ENCODE results near the gene MICOS13. TPM values are rescaled to one million over a fixed set of nuclear protein-coding genes. Genes with fewer than 3 reads are reported as not detected.

The MICOS13 gene
- total and polyA plus RNA-seq, 7 experiments from 2014 or later = 26.1 to 109 (median 39.8) TPM

- Mint-ChIP-seq H3K27ac (no peak overlapping the region), H3K27me3 (no peaks in the 10 kb centered on the region), H3K9me3 (peaks cover 0 to 2% (median 0%) of the 10 kb centered on the region in 11 donors), H3K4me3 (no peak overlapping the region), H3K4me1 (peaks cover 0 to 9% (median 9%) of the 10 kb centered on the region in 7 donors), H3K36me3 (peaks cover 0 to 14% (median 3%) of the 10 kb centered on the region in 5 donors)
- no peak overlapping the region for H3K27ac ChIP-seq (ENCODE audit: low read depth, low read length)
- H3K4me3 ChIP-seq (ENCODE audit: low read length) = no peak overlapping the region
- intact Hi-C loops (cut with micrococcal nuclease) = no loop called here
- CTCF ChIA-PET = interaction anchor here (0.7 to 1.1 kb wide), 2 partner anchors 22 to 1874 kb away, joined by 3 to 5 read pairs; partner anchors contain the start of gene RPL36
- no peaks in the 10 kb centered on the region for H3K4me1 ChIP-seq (ENCODE audit: control insufficient read depth in 2 of 2, insufficient read depth in 2 of 2, low read length in 2 of 2)
- ATAC-seq (no peak), DNase-seq (no peak)
- no peaks in the 10 kb centered on the region for H3K9me3 ChIP-seq (ENCODE audit: control insufficient read depth in 2 of 3, low read length in 3 of 3)
- H3K36me3 ChIP-seq (ENCODE audit: control insufficient read depth in 2 of 3, insufficient read depth in 3 of 3, low read length in 3 of 3) = peaks cover 0 to 58% (median 12%) of the 10 kb centered on the region in 3 experiments
- no peaks in the 10 kb centered on the region for H3K27me3 ChIP-seq (ENCODE audit: control insufficient read depth in 2 of 2, insufficient read depth in 2 of 2, low read length in 2 of 2)
- POLR2A ChIA-PET = no interaction called here
Measured at GRCh38 chr19:5711713-5712161, 31.4 kb upstream of the MICOS13 start.

GRCh38 chr19:5711025-5711424 lies 30.7 kb upstream of the MICOS13 start:
- POLR2A ChIA-PET = no interaction called here
- peaks cover 0 to 65% (median 12%) of the 10 kb centered on the region in 3 experiments for H3K36me3 ChIP-seq (ENCODE audit: control insufficient read depth in 2 of 3, insufficient read depth in 3 of 3, low read length in 3 of 3)
- H3K4me1 Mint-ChIP-seq = peaks cover 0 to 7% (median 5%) of the 10 kb centered on the region in 7 donors

GRCh38 chr19:5707576-5708575 lies 27.6 kb upstream of the MICOS13 start:
- H3K4me3 Mint-ChIP-seq = no peak overlapping the region
- no peaks in the 10 kb centered on the region for H3K4me1 ChIP-seq (ENCODE audit: control insufficient read depth in 2 of 2, insufficient read depth in 2 of 2, low read length in 2 of 2)
- ChIA-PET POLR2A (interaction anchor here (1.1 to 1.2 kb wide), 3 partner anchors 11 to 21 kb away, joined by 3 to 5 read pairs (median 5); no protein-coding TSS in a partner anchor), CTCF (no interaction called here)
- peak overlapping the region in 1 of 9 donors; percentile 33 for H3K27ac Mint-ChIP-seq
- DNase-seq = no peak
- peaks cover 0 to 2% (median 0%) of the 10 kb centered on the region in 11 donors for H3K9me3 Mint-ChIP-seq
- no peaks in the 10 kb centered on the region for H3K27me3 ChIP-seq (ENCODE audit: control insufficient read depth in 2 of 2, insufficient read depth in 2 of 2, low read length in 2 of 2)
- ATAC-seq = peak; percentile 12
- no peak overlapping the region for H3K27ac ChIP-seq (ENCODE audit: low read depth, low read length)
- peaks cover 0 to 17% (median 4%) of the 10 kb centered on the region in 5 donors for H3K36me3 Mint-ChIP-seq
- H3K4me3 ChIP-seq (ENCODE audit: low read length) = no peak overlapping the region
- intact Hi-C loops (cut with micrococcal nuclease) = no loop called here
- no peaks in the 10 kb centered on the region for H3K4me1 Mint-ChIP-seq
- H3K36me3 ChIP-seq (ENCODE audit: control insufficient read depth in 2 of 3, insufficient read depth in 3 of 3, low read length in 3 of 3) = peaks cover 0 to 82% (median 14%) of the 10 kb centered on the region in 3 experiments
- no peaks in the 10 kb centered on the region for H3K9me3 ChIP-seq (ENCODE audit: control insufficient read depth in 2 of 3, low read length in 3 of 3)
- H3K27me3 Mint-ChIP-seq = no peaks in the 10 kb centered on the region

More at GRCh38 chr19:5711025-5711424, 30.7 kb upstream of the MICOS13 start:
- Mint-ChIP-seq H3K4me3 (no peak overlapping the region), H3K27ac (no peak overlapping the region), H3K9me3 (peaks cover 0 to 2% (median 0%) of the 10 kb centered on the region in 11 donors), H3K27me3 (no peaks in the 10 kb centered on the region), H3K36me3 (peaks cover 0 to 17% (median 3%) of the 10 kb centered on the region in 5 donors)
- no peaks in the 10 kb centered on the region for H3K27me3 ChIP-seq (ENCODE audit: control insufficient read depth in 2 of 2, insufficient read depth in 2 of 2, low read length in 2 of 2)
- H3K9me3 ChIP-seq (ENCODE audit: control insufficient read depth in 2 of 3, low read length in 3 of 3) = no peaks in the 10 kb centered on the region
- H3K4me1 ChIP-seq (ENCODE audit: control insufficient read depth in 2 of 2, insufficient read depth in 2 of 2, low read length in 2 of 2) = no peaks in the 10 kb centered on the region
- ATAC-seq = no peak
- H3K27ac ChIP-seq (ENCODE audit: low read depth, low read length) = no peak overlapping the region
- intact Hi-C loops (cut with micrococcal nuclease) = no loop called here
- CTCF ChIA-PET = no interaction called here
- no peak for DNase-seq
- H3K4me3 ChIP-seq (ENCODE audit: low read length) = no peak overlapping the region

- H3K4me3 ChIP-seq (ENCODE audit: low read length) = no peak overlapping the region
- Mint-ChIP-seq H3K4me1 (no peaks in the 10 kb centered on the region), H3K36me3 (peaks cover 0 to 16% (median 4%) of the 10 kb centered on the region in 5 donors), H3K9me3 (peaks cover 0 to 2% (median 0%) of the 10 kb centered on the region in 11 donors), H3K4me3 (no peak overlapping the region), H3K27me3 (no peaks in the 10 kb centered on the region), H3K27ac (peak overlapping the region in 2 of 9 donors; percentile 33 to 70)
- DNase-seq = no peak
- no peak overlapping the region for H3K27ac ChIP-seq (ENCODE audit: low read depth, low read length)
- H3K36me3 ChIP-seq (ENCODE audit: control insufficient read depth in 2 of 3, insufficient read depth in 3 of 3, low read length in 3 of 3) = peaks cover 0 to 73% (median 12%) of the 10 kb centered on the region in 3 experiments
- intact Hi-C loops (cut with micrococcal nuclease) = no loop called here
- CTCF ChIA-PET = no interaction called here
- no peaks in the 10 kb centered on the region for H3K4me1 ChIP-seq (ENCODE audit: control insufficient read depth in 2 of 2, insufficient read depth in 2 of 2, low read length in 2 of 2)
- ATAC-seq = peak; percentile 3
- H3K27me3 ChIP-seq (ENCODE audit: control insufficient read depth in 2 of 2, insufficient read depth in 2 of 2, low read length in 2 of 2) = no peaks in the 10 kb centered on the region
- POLR2A ChIA-PET = interaction anchor here (1.1 kb wide), 1 partner anchor 16 kb away, joined by 5 read pairs; no protein-coding TSS in a partner anchor
- H3K9me3 ChIP-seq (ENCODE audit: control insufficient read depth in 2 of 3, low read length in 3 of 3) = no peaks in the 10 kb centered on the region
Measured at GRCh38 chr19:5706876-5707573, 26.7 kb upstream of the MICOS13 start.

GRCh38 chr19:5705552-5705951 lies 25.2 kb upstream of the MICOS13 start:
- Mint-ChIP-seq H3K4me1 (peaks cover 0 to 2% (median 0%) of the 10 kb centered on the region in 7 donors), H3K4me3 (no peak overlapping the region), H3K27me3 (no peaks in the 10 kb centered on the region), H3K27ac (no peak overlapping the region), H3K9me3 (peaks cover 0 to 2% (median 0%) of the 10 kb centered on the region in 11 donors), H3K36me3 (peaks cover 0 to 29% (median 4%) of the 10 kb centered on the region in 5 donors)
- no peaks in the 10 kb centered on the region for H3K9me3 ChIP-seq (ENCODE audit: control insufficient read depth in 2 of 3, low read length in 3 of 3)
- POLR2A ChIA-PET = interaction anchor here (1.6 to 2.5 kb wide), 2 partner anchors 14 to 16 kb away, joined by 5 to 6 read pairs; partner anchors contain the start of gene RPL36
- H3K27me3 ChIP-seq (ENCODE audit: control insufficient read depth in 2 of 2, insufficient read depth in 2 of 2, low read length in 2 of 2) = no peaks in the 10 kb centered on the region
- CTCF ChIA-PET = interaction anchor here (1.0 kb wide), 1 partner anchor 12 kb away, joined by 3 read pairs; no protein-coding TSS in a partner anchor
- intact Hi-C loops (cut with micrococcal nuclease) = no loop called here
- no peak for ATAC-seq
- H3K36me3 ChIP-seq (ENCODE audit: control insufficient read depth in 2 of 3, insufficient read depth in 3 of 3, low read length in 3 of 3) = peaks cover 0 to 68% (median 7%) of the 10 kb centered on the region in 3 experiments
- no peaks in the 10 kb centered on the region for H3K4me1 ChIP-seq (ENCODE audit: control insufficient read depth in 2 of 2, insufficient read depth in 2 of 2, low read length in 2 of 2)
- DNase-seq = no peak
- no peak overlapping the region for H3K4me3 ChIP-seq (ENCODE audit: low read length)
- H3K27ac ChIP-seq (ENCODE audit: low read depth, low read length) = no peak overlapping the region
